Measurements from ENCODE around the gene TPT1. TPM values are rescaled to one million over a fixed set of nuclear protein-coding genes. Genes with fewer than 3 reads are reported as not detected.

Gene TPT1
- polyA plus RNA-seq, 1 of the 3 experiments (the other 2 are of a cell fraction): 1,919 TPM

DNA sequence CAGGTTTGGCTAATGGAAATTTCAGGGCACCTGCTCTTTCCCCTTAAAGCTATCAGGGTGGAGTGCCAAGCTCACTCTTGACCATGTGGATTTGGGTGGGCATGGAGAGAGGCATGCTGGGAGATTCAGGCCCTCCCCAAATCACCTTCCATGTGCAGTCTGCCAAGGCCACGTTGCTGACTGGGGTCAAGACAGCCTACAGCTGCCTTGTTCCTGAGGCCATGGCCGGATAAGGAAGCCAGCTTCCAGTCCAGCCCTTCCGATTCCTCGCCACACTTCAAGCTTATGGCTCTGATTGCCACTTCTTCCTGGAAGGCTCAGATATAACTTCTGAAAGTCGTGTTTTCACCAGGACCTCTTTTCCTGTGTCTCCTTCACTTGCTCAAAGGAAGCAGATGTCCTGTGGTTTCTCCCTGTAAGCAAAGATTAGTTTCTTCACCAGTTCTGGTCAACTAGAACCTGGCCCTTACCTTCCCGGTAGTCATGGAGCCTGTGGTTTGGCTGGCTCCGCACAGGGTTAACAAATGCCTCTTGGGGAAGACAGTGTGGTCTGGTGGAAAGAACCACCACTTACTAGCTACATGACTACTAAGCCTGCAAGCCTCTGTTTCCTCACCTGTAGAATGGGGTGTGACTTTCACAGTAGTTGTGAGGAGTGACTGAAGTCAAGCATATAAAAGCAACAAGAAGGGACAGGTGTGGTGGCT lies 16.1 kb upstream of the TPT1 start:
- Histone ChIP-seq H3K9me3 (no peaks in the 10 kb centered on the region), H3K36me3 (replicated peaks in 1 of 2; ENCODE audit: control insufficient read depth in 1 of 2, insufficient read depth in 2 of 2, low read length in 1 of 2) (peaks cover 2 to 18% of the 10 kb centered on the region in 2 experiments), H3F3A (replicated peaks; ENCODE audit: insufficient read depth) (peaks cover 6% of the 10 kb centered on the region), H3K27ac (ENCODE audit: low read depth in 2 of 2, low read length in 1 of 2) (no peak overlapping the region), H3K4me2 (no peak overlapping the region), H3K4me1 (ENCODE audit: control insufficient read depth in 1 of 2, insufficient read depth in 2 of 2, low read depth in 1 of 2, low read length in 1 of 2) (no peaks in the 10 kb centered on the region), H3K4me3 (ENCODE audit: low read depth in 2 of 2, low read length in 1 of 2) (no peak overlapping the region), H4K20me1 (ENCODE audit: insufficient read depth) (no peaks in the 10 kb centered on the region), H3K27me3 (ENCODE audit: insufficient read depth) (no peaks in the 10 kb centered on the region), H3K9me2 (no peaks in the 10 kb centered on the region), H3K79me2 (ENCODE audit: insufficient read depth) (no peaks in the 10 kb centered on the region), H3K9ac (no peak overlapping the region), H2AFZ (ENCODE audit: low read depth) (no peak overlapping the region)
- WGBS (ENCODE audit: low lambda C conversion rate): 94% methylated on average over 5 of the region's 7 CpGs
- CTCF ChIA-PET: interaction anchor here (1.2 to 1.6 kb wide), 2 partner anchors 37 to 310 kb away, joined by 3 read pairs; no protein-coding TSS in a partner anchor
- POLR2A ChIA-PET: interaction anchor here (0.8 kb wide), 1 partner anchor 16 kb away, joined by 3 read pairs; the partner anchor contains the start of gene TPT1
- TF ChIP-seq RCOR1 (IDR thresholded peaks at IDR 0.05; ENCODE audit: low read length) (no peak), NFIC (IDR thresholded peaks at IDR 0.05; ENCODE audit: borderline replicate concordance) (no peak), RAD21 (IDR thresholded peaks at IDR 0.05; ENCODE audit: low read length) (no peak), IRF3 (IDR thresholded peaks at IDR 0.05; ENCODE audit: low read depth, low read length) (no peak), TCF12 (IDR thresholded peaks at IDR 0.05) (no peak), MEF2A (IDR thresholded peaks at IDR 0.05; ENCODE audit: borderline replicate concordance, low read depth) (no peak), CTCF (IDR thresholded peaks at IDR 0.05) (no peak), FOSL2 (IDR thresholded peaks at IDR 0.05; ENCODE audit: borderline replicate concordance, low read depth) (no peak), TAF1 (IDR thresholded peaks at IDR 0.05; ENCODE audit: borderline replicate concordance, low read depth, low read length) (no peak)
- TF ChIP-seq, protein P1, sequence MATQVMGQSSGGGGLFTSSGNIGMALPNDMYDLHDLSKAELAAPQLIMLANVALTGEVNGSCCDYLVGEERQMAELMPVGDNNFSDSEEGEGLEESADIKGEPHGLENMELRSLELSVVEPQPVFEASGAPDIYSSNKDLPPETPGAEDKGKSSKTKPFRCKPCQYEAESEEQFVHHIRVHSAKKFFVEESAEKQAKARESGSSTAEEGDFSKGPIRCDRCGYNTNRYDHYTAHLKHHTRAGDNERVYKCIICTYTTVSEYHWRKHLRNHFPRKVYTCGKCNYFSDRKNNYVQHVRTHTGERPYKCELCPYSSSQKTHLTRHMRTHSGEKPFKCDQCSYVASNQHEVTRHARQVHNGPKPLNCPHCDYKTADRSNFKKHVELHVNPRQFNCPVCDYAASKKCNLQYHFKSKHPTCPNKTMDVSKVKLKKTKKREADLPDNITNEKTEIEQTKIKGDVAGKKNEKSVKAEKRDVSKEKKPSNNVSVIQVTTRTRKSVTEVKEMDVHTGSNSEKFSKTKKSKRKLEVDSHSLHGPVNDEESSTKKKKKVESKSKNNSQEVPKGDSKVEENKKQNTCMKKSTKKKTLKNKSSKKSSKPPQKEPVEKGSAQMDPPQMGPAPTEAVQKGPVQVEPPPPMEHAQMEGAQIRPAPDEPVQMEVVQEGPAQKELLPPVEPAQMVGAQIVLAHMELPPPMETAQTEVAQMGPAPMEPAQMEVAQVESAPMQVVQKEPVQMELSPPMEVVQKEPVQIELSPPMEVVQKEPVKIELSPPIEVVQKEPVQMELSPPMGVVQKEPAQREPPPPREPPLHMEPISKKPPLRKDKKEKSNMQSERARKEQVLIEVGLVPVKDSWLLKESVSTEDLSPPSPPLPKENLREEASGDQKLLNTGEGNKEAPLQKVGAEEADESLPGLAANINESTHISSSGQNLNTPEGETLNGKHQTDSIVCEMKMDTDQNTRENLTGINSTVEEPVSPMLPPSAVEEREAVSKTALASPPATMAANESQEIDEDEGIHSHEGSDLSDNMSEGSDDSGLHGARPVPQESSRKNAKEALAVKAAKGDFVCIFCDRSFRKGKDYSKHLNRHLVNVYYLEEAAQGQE (IDR thresholded peaks at IDR 0.05; ENCODE audit: low read depth, low read length): no peak
- DNase-seq: no peak
